NCI-H2227 (cell line): ENCODE data around the gene OR7D2.
"Not testable (repeated sequence)": the region's sequence is repeated elsewhere in the genome, so short reads cannot be mapped to it uniquely, and the experiment has no call there.

Experiments used
- DNase-seq: peaks from one replicate; lab custom pipeline; 2025; ENCODE audit not compliant: unreplicated experiment; lab: John Stamatoyannopoulos, UW

The OR7D2 gene

DNA sequence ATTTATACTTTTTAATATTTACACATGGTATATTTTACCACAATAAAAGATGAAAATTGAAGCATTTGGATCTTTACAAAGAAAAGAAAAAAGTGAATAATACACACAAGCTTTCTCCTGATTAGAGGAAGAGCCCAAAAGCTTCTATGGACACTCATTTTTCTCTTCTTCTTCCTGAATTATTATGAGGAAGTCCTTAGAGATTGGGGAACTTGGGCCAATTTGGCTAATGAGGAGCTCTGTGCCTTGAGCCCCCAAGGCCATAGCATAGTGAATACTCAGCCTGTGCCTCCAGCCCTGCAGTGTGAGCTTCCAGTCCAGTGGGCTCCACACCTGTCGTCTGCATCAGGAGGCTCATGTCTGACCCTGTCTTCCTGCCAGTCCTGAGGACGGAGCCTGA is 19.3 kb downstream of the OR7D2 start:
- not testable (repeated sequence) for DNase-seq

DNA sequence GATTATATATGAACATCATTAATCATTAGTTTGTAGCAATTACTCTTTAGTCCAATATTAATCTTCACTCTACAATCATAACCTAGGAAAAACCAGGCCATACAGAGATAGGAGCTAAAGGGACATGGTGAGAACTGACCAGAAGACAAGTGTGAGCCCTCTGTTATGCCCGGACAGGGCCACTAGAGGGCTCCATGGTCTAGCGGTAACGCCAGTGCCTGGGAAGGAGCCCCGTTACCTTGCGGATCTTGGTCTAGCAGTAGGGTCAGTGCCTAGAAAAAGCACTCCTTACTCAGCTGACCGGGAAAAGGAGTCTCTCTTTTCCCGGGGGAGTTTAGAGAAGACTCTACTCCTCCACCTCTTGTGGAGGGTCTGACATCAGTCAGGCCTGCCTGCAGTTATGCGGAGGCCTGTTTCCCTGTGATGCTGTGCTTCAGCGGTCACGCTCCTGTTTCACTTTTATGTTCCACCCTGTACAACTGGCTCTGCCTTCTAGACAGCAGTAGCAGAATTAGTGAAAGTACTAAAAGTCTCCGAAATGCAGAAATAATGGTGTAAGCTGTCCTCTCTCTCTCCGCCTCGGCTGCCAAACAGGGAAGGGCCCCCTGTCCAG is 26.8 kb downstream of the OR7D2 start:
- DNase-seq, result peak; percentile 62

DNA sequence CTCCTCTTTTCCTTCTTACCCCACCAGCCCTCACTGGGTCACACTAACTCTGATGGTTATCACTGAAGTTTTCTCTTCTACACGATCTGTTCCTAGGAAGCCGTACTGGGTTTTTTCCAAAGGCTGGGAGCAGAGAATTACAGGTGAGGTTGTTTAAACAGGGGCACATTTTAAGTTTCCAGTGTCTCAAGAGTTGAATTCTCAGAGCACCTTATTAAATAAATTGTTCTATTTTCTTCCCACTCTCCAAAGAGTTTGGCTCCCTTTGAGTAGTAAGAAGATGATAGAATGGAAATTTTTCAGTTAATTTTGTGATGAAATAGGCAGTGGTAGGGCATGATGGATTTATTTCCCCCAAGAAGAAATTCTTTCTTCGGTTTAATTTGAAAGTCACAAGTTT is 40.7 kb downstream of the OR7D2 start, which contains the start of gene OR7D4:
OR7D4 (minus strand) TSS at position 101 of the 400 bp plus-strand sequence. CDS start 4,752 bp downstream, outside the sequence.
- DNase-seq, result no peak
